OCI-LY1 (cell line): ENCODE measurements around the gene RADX.

Source experiments
- EZH2 ChIP-seq: fragments of 200-600 bp; sonication (generic), shearing (Covaris generic); IDR thresholded peaks from 2 replicates; pipeline ENCODE4 v1.8.0; 2017; ENCODE audit warnings: borderline replicate concordance, mixed run types, mild to moderate bottlenecking, antibody characterized with exemption, low read length, moderate library complexity, mixed read lengths
- TF ChIP-seq, protein P1 (sequence below): fragments of 200-600 bp; sonication (generic), shearing (Covaris generic); IDR thresholded peaks from 2 replicates; pipeline ENCODE4 v1.5.1; 2017; ENCODE audit warnings: mild to moderate bottlenecking, antibody characterized with exemption, low read length, moderate library complexity, mixed read lengths

GRCh38 chrX:106626789-106627188 lies 15.0 kb downstream of the RADX start:
- TF ChIP-seq EZH2 = no peak
- TF ChIP-seq, protein P1, sequence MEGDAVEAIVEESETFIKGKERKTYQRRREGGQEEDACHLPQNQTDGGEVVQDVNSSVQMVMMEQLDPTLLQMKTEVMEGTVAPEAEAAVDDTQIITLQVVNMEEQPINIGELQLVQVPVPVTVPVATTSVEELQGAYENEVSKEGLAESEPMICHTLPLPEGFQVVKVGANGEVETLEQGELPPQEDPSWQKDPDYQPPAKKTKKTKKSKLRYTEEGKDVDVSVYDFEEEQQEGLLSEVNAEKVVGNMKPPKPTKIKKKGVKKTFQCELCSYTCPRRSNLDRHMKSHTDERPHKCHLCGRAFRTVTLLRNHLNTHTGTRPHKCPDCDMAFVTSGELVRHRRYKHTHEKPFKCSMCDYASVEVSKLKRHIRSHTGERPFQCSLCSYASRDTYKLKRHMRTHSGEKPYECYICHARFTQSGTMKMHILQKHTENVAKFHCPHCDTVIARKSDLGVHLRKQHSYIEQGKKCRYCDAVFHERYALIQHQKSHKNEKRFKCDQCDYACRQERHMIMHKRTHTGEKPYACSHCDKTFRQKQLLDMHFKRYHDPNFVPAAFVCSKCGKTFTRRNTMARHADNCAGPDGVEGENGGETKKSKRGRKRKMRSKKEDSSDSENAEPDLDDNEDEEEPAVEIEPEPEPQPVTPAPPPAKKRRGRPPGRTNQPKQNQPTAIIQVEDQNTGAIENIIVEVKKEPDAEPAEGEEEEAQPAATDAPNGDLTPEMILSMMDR = no peak
